ENCODE measurements around the gene DENND1A.

- no peak for TF ChIP-seq POLR2A (IDR thresholded peaks at IDR 0.05)
- TF ChIP-seq, protein P1, sequence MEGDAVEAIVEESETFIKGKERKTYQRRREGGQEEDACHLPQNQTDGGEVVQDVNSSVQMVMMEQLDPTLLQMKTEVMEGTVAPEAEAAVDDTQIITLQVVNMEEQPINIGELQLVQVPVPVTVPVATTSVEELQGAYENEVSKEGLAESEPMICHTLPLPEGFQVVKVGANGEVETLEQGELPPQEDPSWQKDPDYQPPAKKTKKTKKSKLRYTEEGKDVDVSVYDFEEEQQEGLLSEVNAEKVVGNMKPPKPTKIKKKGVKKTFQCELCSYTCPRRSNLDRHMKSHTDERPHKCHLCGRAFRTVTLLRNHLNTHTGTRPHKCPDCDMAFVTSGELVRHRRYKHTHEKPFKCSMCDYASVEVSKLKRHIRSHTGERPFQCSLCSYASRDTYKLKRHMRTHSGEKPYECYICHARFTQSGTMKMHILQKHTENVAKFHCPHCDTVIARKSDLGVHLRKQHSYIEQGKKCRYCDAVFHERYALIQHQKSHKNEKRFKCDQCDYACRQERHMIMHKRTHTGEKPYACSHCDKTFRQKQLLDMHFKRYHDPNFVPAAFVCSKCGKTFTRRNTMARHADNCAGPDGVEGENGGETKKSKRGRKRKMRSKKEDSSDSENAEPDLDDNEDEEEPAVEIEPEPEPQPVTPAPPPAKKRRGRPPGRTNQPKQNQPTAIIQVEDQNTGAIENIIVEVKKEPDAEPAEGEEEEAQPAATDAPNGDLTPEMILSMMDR (IDR thresholded peaks at IDR 0.05): no peak
These were observed 412.4 kb downstream of the DENND1A start for GRCh38 chr9:123517512-123517911.
